GM12875 (cell line): ENCODE results near the gene HAPLN3.

Experiments used
- H3K4me3 ChIP-seq: one replicate; pipeline ENCODE4 v1.5.1; 2011; ENCODE audit warnings: low read depth, low read length, control low read depth
- CTCF ChIP-seq: IDR thresholded peaks from 2 replicates; pipeline ENCODE4 v1.5.1; 2011; ENCODE audit warnings: low read depth, mild to moderate bottlenecking, control low read depth, inconsistent platforms, low read length, moderate library complexity, borderline replicate concordance; ENCODE audit not compliant: insufficient read depth

The HAPLN3 gene

GRCh38 chr15:88844749-88845386, 50.5 kb downstream of the HAPLN3 start:
- H3K4me3 ChIP-seq = no peak overlapping the region
- no peak for TF ChIP-seq CTCF

GRCh38 chr15:88843334-88843733, 52.0 kb downstream of the HAPLN3 start:
- TF ChIP-seq CTCF = no peak

GRCh38 chr15:88842156-88842555, 53.2 kb downstream of the HAPLN3 start:
- TF ChIP-seq CTCF = no peak
- H3K4me3 ChIP-seq = no peak overlapping the region

More at GRCh38 chr15:88843334-88843733, 52.0 kb downstream of the HAPLN3 start:
- no peak overlapping the region for H3K4me3 ChIP-seq

- H3K4me3 ChIP-seq = no peak overlapping the region
- TF ChIP-seq CTCF = no peak
These were observed 54.1 kb downstream of the HAPLN3 start for GRCh38 chr15:88841236-88841635.

GRCh38 chr15:88839961-88840360, 55.4 kb downstream of the HAPLN3 start:
- no peak for TF ChIP-seq CTCF
- H3K4me3 ChIP-seq = no peak overlapping the region

GRCh38 chr15:88839146-88839545, 56.2 kb downstream of the HAPLN3 start:
- no peak for TF ChIP-seq CTCF

GRCh38 chr15:88838667-88839066, 56.7 kb downstream of the HAPLN3 start:
- H3K4me3 ChIP-seq = no peak overlapping the region
- TF ChIP-seq CTCF = no peak

More at GRCh38 chr15:88839146-88839545, 56.2 kb downstream of the HAPLN3 start:
- H3K4me3 ChIP-seq = no peak overlapping the region
